NCI-H2081 treated with DMSO at 0.1 percent for 48 hours (cell line): ENCODE measurements around the gene GNB1.
"Not testable (repeated sequence)": the region's sequence is repeated elsewhere in the genome, so short reads cannot be mapped to it uniquely, and the experiment has no call there.

Experiments
- DNase-seq: peaks from one replicate; lab custom pipeline; 2025; lab: John Stamatoyannopoulos, UW

The GNB1 gene

DNA sequence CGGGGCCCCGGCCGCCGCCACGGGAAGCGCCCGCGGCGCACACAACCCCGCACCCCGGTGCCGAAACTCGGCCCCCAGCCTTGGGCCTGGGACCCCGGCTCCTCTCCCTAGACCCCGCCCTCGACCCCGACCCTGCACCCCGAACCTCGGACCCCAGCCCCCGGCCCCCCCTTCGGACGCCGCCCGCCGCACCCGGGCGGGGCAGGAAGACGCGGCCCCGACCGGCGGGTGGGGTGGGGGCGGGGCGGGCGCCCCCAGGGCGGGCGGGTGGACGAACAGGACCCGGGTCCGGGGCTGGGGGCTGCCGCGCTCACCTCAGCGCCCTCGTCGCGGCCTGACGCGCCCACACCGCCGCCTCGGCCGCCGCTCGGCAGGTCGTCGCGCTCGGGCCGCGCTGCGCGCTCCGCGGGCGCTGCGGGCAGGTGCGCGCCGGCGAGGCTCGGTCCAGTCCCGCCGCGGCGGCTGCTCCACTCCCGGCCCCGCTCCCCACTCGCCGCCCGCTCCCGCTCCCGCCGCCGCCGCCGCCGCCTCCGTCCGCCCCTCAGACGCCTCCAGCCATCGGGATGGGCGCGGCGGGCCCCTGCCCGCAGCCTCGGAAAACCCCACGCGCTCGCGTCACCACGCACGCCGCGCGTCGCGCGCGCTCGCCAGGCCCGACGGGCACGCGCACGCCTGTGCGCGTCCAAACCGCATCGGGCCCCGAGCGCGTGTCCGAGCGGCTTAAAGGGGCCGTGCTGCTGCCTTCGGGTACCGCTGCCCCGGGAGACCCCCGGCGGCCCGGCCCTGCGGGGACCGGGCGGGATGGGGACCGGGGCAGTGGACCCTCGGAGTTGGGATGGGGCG, at the start of gene GNB1:
Gene GNB1 (minus strand): TSS at position 582 of the 843 bp plus-strand sequence. CDS start 65,634 bp downstream, outside the sequence.
- DNase-seq: peak; percentile 25

DNA sequence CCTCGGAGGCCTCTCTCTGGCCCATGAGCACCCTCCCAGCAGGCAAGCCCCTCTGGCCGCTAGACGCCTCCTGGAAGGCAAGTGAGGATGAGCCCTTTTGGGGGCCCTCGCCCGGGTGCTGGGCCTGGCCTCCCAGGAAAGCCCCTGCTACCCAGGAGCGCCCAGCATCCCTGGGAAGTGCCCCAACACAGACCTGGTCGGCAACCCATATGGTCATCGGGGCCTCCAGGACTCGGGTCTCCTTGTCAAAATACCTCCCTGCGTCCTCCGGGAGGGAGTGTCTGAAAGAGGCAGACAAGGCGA, 49.2 kb upstream of the GNB1 start:
- DNase-seq: no peak

DNA sequence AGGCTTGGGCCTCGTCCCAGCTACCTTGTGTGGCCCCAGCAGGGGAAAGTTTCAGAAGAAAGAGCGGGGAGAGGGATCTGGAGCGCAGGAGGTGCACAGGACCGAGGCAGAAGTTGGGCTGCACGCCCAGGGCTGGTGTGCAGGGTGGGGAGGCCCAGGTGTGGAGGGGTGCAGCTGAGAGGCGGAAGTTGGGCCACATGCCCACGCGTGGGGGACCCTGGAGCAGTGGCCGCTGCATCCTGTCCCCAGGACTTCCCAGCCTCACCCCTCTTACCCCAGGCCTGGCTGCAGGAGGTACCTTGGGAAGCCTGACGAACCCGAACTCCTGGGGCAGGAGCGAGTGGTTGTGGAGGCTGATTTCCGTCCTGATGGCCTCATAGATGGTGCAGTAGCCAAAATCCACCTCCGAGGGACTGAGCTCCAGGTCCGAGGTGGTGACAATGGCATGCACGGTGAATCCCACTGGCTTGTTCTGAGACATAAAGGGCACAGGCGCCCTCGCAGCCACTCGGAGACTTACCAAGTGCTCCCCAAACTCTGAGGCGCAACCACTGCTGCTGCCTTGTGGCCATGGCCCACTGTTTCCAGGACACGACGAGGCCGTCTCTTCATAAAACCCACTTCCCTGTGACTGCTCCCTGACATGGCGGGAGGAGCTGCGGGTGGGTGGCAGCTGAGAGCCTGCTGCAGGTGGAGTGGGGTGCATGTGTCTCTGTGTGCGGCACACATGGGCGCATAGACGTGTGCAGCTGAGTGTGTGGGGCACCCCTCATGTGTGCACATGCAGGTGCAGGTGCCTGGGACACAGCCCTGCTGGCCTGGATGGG, 48.6 kb upstream of the GNB1 start:
- DNase-seq: no peak

DNA sequence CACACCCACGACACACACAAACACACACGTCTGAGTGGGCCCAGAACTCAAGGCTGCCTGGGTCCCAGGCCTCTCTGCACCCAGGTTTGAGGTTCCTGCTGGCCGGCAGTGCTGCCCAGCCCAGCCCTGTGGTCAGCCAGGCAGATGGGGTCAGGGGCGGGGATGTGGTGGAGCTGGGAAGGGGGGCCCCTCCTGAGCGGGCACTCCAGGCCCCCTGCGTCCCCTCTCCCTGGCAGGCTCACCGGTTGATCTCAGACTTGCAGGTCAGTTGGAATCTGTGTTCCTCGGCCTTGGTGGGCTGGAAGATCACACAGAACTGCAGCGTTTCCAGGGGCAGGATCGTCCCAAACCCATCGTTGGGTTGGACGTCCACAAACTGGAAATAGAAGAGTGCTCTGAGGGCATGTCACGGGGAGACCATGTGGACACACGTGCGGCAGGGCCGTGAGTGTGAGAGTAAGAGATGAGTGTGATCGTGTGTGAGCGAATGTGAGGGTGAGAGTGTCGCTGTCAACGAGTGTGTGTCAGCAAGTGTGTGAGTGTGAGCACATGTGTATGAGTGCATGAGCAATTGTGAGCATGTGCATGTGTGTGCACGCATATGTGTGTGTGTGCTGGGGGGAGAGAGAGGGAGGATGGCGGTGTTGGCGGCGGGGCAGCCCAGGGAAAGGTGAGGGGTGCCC, 47.9 kb upstream of the GNB1 start:
- DNase-seq: no peak

DNA sequence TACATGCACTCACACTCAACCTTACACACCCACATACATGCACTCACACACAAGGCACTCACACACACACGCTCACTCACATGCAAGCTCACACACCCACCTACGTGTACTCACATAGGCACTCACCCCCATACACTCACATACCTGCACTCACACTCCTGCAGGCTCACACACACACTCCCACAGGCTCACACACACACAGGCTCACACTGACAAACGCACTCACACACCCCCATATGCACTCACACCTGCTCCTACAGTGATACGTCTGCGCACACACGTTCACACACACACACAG, 47.3 kb upstream of the GNB1 start:
- DNase-seq: no peak

DNA sequence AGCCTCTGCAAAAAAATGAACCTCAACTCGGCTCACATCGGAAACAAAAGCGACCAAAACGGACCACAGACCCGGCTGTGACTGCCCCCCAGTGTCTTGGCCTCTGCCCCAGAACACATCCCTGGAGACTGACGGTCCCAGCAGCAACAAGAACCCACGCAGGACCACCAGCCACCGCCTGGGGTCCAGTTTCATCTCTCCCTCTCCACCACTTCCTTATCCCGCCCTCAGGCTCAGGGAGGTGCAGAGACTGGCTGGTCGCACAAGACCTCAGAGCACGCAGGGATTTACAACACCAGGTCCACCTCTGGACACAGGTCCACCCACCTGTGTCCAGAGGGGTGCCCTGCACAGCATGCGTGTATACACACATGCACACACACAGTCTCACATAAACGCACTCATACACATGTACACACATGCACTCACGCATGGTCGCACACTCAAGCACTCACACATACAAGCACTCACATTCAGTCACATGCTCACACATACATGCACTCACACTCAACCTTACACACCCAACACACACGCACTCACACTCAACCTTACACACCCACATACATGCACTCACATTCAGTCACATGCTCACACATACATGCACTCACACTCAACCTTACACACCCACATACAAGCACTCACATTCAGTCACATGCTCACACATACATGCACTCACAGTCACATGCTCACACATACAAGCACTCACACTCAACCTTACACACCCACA, 46.8 kb upstream of the GNB1 start:
- DNase-seq: no peak

DNA sequence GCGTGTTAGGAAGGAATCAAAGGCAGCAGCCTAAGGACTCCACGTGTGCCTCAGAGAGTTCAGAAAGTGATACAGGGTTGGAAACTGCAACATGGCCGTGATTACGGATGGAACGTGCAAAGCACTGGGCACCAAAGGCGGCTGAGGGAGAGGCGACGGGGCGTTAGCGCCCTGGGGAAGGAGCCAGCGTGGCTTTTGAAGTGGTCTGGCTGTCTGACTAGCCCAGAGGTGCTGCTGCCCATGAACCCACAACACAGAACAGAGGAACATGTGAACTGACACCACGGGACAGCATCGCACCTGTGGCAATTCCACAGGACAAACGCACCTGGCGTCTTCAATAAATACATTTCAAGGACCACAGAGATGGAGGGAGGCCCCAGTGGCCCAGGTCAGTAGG, 46.2 kb upstream of the GNB1 start:
- DNase-seq: no peak

DNA sequence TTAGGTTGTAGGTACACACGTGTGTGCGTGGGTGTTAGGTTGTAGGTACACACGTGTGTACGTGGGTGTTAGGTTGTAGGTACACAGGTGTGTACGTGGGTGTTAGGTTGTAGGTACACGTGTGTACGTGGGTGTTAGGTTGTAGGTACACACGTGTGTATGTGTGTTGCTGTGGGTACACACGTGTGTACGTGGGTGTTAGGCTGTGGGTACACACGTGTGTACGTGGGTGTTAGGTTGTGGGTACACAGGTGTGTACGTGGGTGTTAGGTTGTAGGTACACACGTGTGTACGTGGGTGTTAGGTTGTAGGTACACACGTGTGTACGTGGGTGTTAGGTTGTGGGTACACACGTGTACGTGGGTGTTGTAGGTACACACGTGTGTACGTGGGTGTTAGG, 44.0 kb upstream of the GNB1 start:
- DNase-seq: not testable (repeated sequence)

DNA sequence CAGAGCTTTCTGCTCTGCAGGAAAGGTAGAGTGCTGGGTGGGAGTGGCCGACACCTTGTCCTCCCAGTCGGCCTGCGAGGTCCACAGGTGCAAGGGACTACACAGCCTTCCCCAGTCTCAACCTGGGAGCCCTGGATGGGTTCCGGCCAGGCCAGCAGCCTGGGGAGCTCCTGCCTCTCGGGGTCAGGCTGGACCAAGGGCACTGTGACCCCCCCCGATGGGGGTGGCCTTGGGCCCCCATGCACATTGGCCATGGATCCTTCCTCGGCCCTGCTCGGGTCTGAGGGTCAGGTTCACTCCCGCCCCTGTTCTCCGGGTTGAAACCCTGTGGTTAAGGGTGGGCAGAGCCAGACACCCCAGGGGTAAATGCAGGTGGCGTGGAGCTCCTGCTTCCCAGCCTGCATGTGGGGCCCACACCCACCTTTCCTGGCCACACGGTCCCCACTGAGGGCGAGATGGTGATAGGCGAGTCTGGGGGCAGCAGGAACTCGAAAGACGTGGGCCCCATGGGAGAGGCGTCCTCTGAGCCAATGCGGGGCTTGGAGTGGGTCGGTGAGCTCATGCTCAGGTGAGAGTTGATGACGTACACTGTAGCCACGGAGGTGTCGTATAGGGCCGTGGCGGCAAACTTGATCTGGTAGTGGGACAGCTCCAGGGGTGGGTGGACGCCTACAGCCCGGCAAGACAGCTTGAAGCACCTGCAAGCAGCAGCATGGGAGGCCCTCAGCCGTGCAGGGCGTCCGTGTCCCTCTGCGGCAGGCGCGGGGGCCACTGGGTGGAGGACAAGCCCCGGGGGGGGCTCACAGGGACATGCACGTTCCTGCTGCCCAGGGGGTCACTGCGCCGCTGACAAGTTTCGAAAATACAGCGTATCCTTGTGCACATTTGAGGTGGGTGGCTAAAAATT, 39.0 kb upstream of the GNB1 start:
- no peak for DNase-seq

DNA sequence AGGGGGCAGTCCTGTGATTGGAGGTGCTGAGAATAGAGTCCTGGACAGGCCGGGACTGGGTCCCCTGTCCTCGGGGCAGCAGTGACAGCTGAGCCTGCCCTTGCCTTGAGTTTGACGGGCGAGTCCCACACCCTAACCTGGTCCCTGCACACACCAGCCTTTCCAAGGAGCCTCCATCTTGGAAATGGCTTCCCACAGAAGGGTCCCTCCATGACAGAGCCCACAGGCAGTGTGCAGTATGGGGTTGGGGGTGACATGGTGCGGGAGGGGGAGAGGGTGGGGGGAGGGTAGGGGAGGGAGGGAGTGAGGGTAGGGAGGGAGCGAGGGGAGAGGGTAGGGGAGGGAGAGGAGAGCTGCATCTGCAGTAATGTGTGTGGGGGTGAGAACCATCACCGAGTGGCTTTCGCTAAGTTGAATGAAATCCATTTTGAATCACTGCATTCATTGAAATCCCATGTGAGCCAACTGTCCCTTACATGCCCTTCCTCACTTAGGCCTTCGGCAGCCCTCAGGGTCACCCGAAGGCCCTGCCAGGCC, 38.3 kb upstream of the GNB1 start:
- no peak for DNase-seq

DNA sequence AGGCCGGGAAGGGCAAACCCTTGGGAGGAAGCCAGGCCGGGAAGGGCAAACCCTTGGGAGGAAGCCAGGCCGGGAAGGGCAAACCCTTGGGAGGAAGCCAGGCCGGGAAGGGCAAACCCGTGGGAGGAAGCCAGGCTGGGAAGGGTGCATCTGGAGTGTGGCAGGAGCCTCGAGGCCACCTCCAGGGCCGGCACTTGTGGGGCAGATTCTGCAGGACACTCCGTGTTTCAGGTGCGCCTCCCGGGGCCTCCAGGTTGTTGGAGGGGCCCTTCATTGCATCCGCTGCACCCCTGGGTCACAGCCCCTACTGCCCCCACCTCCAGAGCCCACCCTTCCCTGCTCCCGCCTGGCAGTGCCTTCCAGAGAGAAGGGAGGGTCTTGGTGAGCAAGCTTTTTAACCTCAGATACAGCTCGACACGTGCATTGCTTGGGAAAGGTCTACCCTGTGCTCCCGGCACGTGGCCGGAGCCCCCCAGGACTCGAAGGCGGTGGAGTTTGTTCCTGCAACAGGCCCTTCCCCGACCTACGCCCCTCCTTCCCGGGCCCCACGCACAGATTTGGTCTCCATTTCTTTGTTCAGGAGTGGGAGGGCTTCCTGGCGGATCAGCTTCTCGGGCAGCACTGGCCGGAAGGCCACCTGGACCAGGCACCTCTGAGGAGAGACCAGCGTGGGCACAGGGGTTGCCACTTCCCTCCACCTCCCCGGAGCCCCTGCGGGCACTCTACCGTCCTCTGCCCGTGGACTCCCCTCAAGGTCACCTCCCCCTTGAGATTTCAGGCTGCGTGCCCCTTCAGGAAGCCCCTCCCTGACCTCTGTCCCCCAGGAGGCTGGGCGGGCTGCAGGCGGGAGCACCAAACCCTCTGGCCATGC, 37.6 kb upstream of the GNB1 start:
- no peak for DNase-seq

DNA sequence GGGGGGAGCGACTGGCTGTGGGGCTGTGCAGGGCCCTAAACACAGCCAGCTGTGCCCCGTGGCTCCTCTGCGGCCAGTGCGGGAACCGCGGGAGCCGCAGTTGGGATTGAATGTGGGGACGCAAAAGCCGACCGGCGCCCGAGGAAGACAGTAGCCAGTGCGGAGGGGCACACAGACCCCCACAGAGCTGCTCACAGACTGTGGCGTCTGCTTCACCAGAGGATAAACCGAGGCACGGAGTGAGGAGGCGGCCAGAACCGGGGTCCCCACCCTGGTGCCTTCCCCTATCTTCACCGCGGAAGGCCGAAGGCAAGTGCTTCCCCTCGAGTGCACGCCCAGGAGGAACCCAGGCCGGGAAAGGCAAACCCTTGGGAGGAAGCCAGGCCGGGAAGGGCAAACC, 36.9 kb upstream of the GNB1 start:
- no peak for DNase-seq

DNA sequence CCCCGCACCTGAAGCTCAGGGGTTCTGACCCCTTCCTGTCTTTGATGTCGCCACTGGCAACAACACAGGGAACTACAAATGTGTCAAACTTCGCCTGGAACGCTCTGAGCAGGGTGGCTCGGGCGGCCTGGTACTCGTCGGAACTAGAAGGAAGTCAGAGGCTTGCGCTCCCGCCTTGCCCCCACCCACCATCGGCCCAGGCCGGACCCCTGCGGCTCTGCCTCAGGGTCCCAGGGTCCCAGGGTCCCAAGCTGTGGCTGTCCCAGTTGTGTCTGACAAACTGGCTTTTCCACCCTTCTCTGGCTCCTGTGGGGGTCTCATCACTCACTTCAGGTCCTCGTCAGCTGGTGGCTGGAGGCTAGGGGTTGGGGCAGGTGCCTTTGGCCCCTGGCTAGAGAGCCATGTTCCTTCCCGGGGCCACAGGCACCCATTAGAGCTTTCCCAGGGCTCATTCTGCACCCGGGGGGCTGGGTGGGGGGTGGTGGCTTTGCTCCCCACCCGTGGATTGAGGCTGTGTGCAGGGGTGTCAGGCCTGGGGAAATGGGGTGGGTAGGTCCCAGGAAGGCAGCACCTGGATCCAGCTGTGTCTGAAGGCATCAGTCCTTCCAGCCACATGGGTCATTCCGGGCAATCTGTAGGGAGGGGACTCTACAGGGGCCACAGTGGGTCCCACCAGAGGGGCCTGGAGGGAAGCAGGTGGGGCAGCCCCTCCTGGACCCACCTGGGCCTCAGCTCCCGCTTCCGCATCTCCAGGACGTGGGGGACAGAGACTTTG, 36.2 kb upstream of the GNB1 start:
- DNase-seq: no peak

DNA sequence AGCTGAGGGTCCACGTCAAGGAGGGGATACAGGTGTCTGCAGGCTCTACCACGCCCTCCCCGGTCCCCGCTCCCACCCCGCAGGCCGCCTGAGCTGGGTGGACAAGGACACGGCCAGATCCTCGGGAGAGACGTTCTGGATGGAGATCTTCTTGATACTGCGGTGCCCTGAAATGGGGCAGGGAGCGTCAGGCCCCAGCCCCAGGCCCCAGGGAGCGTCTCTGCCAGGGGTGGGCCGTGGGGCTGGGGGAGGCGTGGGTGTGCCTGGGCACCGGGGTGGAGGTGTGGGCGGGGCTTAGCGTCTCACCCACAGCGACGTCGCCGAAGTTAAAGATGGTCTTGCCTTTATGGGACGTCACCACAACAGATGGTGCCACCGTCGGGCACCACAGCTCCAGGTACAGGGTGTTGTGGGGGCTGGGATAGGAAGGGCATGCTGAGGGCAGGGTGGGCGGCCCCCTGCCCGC, 35.5 kb upstream of the GNB1 start:
- no peak for DNase-seq

DNA sequence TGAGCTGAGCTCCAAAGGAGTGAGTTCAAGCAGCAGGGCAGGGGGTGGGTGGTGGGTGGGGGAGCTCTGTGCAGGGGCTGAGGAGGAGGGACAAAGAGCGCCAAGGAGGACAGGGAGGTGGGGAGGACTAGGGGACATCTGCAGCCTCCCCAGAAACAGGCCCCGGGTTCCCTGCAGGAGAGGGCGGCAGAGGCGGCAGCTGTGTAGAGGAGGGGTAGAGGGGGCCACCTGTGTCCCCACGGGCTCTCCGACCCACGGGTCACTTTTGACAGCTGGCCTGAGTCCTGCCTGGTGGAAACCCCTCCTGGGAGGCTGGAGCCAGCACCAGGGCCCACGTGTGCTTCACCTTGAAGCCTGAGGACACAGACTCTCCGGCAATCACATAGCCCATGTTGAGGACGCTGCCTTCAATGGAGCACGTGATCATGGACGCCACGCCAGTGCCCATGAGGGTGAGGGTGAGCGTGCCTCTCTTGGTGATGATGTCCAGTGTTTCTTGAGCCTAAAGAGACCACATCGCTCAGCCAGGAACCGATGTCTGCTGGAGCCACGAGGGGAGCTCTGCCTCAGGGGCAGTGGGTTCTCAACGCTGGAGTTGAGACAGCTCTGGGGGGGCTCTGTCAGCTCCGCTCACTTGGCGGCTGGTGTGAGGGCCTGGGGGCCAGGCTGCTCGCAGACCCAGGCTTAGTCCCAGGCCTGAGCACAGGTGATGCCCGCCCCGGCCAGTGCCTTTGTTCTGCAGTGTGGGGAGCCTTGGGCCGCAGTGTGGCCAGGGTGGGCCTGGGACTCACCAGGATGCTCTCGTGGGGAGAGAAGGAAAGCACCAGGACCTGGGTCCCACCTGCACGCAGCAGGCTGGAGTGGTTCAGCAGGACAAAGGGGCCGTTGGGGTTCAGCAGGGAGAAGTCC, 34.8 kb upstream of the GNB1 start:
- no peak for DNase-seq

DNA sequence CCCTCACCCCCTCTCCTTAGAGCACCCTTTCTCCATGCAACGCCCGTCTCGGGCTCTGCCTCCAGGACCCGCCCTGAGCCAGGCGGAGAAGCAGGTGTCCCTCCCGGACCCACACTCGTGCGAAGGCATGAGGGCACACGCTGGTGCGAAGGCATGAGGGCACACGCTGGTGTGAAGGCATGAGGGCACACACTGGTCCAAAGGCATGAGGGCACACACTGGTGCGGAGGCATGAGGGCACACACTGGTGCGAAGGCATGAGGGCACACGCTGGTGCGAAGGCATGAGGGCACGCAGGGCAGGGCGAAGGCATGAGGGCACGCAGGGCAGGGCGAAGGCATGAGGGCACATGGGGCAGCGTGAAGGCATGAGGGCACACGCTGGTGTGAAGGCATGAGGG, 34.0 kb upstream of the GNB1 start:
- no peak for DNase-seq

DNA sequence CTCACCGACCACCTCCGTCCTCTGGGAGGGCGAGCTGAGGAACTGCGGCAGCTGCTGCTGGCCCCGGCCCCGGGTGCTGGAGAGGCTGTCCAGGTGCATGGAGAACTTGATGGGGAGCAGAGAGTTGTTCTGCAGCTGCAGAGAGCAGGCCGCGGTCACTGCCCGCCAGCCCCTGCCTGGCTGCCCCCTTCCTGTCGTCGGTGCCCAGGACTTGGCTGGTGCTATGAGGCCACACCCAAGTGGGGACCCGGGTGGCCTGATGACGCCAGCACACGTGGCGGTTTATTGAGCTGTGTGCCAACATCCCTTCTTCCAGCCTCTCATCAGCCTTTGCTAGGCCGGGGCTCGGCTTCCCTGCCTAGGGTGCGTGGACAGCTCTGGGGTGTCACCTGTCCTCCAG, 33.5 kb upstream of the GNB1 start:
- no peak for DNase-seq
